ENCODE measurements around the gene AGAP1. TPM values are rescaled to one million over a fixed set of nuclear protein-coding genes. Genes with fewer than 3 reads are reported as not detected.

The AGAP1 gene
- polyA plus RNA-seq, 1 donor from 2014 or later: 17.4 TPM

GRCh38 chr2:236102971-236103370, 609.1 kb downstream of the AGAP1 start:
- Histone ChIP-seq H3K36me3 (ENCODE audit: insufficient read depth, low read length) (no peaks in the 10 kb centered on the region), H3F3A (ENCODE audit: insufficient read depth, low read length, poor library complexity, severe bottlenecking) (no peaks in the 10 kb centered on the region), H2AFZ (ENCODE audit: low read depth, low read length) (no peak overlapping the region), H3K4me3 (ENCODE audit: low read length) (no peak overlapping the region), H3K9me2 (ENCODE audit: insufficient read depth, low read length) (no peaks in the 10 kb centered on the region), H3K9me3 (ENCODE audit: low read length) (no peaks in the 10 kb centered on the region), H3K27ac (ENCODE audit: low read length) (no peak overlapping the region), H3K9ac (ENCODE audit: low read length) (no peak overlapping the region), H3K4me2 (ENCODE audit: low read length) (no peak overlapping the region), H3K79me2 (replicated peaks; ENCODE audit: insufficient read depth, low read length) (no peaks in the 10 kb centered on the region), H3K27me3 (ENCODE audit: insufficient read depth, low read depth, low read length) (no peaks in the 10 kb centered on the region), H4K20me1 (ENCODE audit: insufficient read depth) (no peaks in the 10 kb centered on the region)
- no peak for TF ChIP-seq EP300 (conservative IDR thresholded peaks at IDR 0.05; ENCODE audit: poor library complexity, severe bottlenecking)
- TF ChIP-seq EZH2 (IDR thresholded peaks at IDR 0.05; ENCODE audit: borderline replicate concordance, insufficient read depth, low read length, poor library complexity, severe bottlenecking): no peak
- TF ChIP-seq SMC3 (conservative IDR thresholded peaks at IDR 0.05; ENCODE audit: poor library complexity): no peak
- TF ChIP-seq, protein P1, sequence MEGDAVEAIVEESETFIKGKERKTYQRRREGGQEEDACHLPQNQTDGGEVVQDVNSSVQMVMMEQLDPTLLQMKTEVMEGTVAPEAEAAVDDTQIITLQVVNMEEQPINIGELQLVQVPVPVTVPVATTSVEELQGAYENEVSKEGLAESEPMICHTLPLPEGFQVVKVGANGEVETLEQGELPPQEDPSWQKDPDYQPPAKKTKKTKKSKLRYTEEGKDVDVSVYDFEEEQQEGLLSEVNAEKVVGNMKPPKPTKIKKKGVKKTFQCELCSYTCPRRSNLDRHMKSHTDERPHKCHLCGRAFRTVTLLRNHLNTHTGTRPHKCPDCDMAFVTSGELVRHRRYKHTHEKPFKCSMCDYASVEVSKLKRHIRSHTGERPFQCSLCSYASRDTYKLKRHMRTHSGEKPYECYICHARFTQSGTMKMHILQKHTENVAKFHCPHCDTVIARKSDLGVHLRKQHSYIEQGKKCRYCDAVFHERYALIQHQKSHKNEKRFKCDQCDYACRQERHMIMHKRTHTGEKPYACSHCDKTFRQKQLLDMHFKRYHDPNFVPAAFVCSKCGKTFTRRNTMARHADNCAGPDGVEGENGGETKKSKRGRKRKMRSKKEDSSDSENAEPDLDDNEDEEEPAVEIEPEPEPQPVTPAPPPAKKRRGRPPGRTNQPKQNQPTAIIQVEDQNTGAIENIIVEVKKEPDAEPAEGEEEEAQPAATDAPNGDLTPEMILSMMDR (IDR thresholded peaks at IDR 0.05; ENCODE audit: poor library complexity, severe bottlenecking): no peak
- no peak for TF ChIP-seq RAD21 (conservative IDR thresholded peaks at IDR 0.05)
- TF ChIP-seq POLR2AphosphoS5 (IDR thresholded peaks at IDR 0.05): no peak

DNA sequence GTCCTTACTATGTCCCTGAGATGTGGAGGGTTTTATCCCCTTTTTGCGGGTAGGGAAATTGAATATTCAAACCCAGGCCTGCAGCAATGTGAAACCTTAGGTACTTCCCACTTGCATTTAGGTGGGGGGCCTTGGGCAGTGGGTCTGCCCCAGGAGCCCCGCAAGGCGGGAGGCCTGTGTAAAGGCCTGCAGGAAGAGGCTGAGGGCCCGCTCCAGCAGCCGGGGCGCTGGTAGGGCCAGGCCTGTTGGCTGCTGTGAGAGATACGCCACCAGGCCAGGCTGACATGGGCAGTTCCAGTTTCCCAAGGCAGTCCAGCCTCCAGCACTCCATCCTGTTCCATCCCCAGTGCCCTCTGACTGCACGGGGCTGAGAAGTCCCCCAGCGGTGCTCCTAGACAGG, 610.1 kb downstream of the AGAP1 start:
- H4K20me1 ChIP-seq (ENCODE audit: insufficient read depth): no peaks in the 10 kb centered on the region
- no peaks in the 10 kb centered on the region for H3F3A ChIP-seq (ENCODE audit: insufficient read depth, low read length, poor library complexity, severe bottlenecking)
- H3K4me3 ChIP-seq (ENCODE audit: low read length): no peak overlapping the region
- TF ChIP-seq MXI1 (conservative IDR thresholded peaks at IDR 0.05; ENCODE audit: poor library complexity, severe bottlenecking): no peak
- TF ChIP-seq, protein P2, sequence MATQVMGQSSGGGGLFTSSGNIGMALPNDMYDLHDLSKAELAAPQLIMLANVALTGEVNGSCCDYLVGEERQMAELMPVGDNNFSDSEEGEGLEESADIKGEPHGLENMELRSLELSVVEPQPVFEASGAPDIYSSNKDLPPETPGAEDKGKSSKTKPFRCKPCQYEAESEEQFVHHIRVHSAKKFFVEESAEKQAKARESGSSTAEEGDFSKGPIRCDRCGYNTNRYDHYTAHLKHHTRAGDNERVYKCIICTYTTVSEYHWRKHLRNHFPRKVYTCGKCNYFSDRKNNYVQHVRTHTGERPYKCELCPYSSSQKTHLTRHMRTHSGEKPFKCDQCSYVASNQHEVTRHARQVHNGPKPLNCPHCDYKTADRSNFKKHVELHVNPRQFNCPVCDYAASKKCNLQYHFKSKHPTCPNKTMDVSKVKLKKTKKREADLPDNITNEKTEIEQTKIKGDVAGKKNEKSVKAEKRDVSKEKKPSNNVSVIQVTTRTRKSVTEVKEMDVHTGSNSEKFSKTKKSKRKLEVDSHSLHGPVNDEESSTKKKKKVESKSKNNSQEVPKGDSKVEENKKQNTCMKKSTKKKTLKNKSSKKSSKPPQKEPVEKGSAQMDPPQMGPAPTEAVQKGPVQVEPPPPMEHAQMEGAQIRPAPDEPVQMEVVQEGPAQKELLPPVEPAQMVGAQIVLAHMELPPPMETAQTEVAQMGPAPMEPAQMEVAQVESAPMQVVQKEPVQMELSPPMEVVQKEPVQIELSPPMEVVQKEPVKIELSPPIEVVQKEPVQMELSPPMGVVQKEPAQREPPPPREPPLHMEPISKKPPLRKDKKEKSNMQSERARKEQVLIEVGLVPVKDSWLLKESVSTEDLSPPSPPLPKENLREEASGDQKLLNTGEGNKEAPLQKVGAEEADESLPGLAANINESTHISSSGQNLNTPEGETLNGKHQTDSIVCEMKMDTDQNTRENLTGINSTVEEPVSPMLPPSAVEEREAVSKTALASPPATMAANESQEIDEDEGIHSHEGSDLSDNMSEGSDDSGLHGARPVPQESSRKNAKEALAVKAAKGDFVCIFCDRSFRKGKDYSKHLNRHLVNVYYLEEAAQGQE (IDR thresholded peaks at IDR 0.05; ENCODE audit: borderline replicate concordance): no peak
- TF ChIP-seq, protein P1 (IDR thresholded peaks at IDR 0.05; ENCODE audit: poor library complexity, severe bottlenecking): no peak
- no peaks in the 10 kb centered on the region for H3K9me3 ChIP-seq (ENCODE audit: low read length)
- no peaks in the 10 kb centered on the region for H3K9me2 ChIP-seq (ENCODE audit: insufficient read depth, low read length)
- H3K79me2 ChIP-seq (replicated peaks; ENCODE audit: insufficient read depth, low read length): no peaks in the 10 kb centered on the region
- no peaks in the 10 kb centered on the region for H3K36me3 ChIP-seq (ENCODE audit: insufficient read depth, low read length)
- H3K27me3 ChIP-seq (ENCODE audit: insufficient read depth, low read depth, low read length): no peaks in the 10 kb centered on the region
- H3K9ac ChIP-seq (ENCODE audit: low read length): no peak overlapping the region
- no peak overlapping the region for H3K4me2 ChIP-seq (ENCODE audit: low read length)
- H2AFZ ChIP-seq (ENCODE audit: low read depth, low read length): no peak overlapping the region
- H3K27ac ChIP-seq (ENCODE audit: low read length): no peak overlapping the region

All from neural cell (in vitro differentiated cells).